Measurements from ENCODE around the gene ZBTB48.

ZBTB48 gene

DNA sequence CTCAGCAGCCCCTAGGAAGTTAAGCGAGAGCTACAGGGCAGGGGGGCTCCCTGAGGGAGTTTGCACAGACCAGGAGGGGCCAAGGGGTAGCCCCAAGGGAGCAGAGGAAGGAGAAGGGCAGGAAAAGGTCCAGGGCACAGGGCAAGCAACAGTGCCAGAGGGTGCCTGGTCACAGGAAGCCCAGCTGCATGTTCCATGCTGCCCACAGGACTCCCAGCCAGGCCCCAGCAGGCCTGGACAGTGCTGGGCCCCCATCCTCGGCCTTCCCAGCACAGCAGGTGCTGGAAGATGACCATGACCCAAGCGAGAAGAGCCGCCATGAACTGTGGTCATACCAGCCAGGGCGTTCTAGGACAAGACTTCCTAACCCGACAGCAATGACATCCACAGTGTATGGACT, 11.8 kb downstream of the ZBTB48 start:
- no peak overlapping the region for H3K4me3 ChIP-seq (ENCODE audit: low read length)
- no peak for DNase-seq (ENCODE audit: low read depth)
- TF ChIP-seq, protein P1, sequence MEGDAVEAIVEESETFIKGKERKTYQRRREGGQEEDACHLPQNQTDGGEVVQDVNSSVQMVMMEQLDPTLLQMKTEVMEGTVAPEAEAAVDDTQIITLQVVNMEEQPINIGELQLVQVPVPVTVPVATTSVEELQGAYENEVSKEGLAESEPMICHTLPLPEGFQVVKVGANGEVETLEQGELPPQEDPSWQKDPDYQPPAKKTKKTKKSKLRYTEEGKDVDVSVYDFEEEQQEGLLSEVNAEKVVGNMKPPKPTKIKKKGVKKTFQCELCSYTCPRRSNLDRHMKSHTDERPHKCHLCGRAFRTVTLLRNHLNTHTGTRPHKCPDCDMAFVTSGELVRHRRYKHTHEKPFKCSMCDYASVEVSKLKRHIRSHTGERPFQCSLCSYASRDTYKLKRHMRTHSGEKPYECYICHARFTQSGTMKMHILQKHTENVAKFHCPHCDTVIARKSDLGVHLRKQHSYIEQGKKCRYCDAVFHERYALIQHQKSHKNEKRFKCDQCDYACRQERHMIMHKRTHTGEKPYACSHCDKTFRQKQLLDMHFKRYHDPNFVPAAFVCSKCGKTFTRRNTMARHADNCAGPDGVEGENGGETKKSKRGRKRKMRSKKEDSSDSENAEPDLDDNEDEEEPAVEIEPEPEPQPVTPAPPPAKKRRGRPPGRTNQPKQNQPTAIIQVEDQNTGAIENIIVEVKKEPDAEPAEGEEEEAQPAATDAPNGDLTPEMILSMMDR (IDR thresholded peaks at IDR 0.05; ENCODE audit: insufficient read depth, low read depth, low read length, missing control alignments), result no peak

DNA sequence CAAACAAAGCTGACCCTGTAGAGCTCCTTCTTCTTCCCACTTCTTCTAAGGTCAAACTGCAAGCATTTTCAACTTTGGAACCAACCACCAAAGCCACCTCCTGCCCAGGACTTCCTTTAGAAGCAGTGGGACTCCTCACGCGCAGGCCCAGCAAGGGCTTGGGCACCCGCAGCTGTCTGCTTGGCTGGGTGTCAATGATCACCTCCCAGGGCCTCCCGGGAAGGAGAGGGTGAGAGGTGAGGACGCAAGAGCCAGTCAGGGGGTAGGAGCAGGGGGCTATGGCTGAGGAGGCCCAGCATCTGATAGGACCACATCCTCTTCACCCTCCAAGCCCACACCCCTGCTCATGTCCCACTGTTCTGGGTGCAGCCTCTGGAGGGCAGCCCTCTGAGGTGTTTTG, 12.6 kb downstream of the ZBTB48 start:
- H3K4me3 ChIP-seq (ENCODE audit: low read length), result no peak overlapping the region
- DNase-seq (ENCODE audit: low read depth), result no peak
- TF ChIP-seq, protein P1 (IDR thresholded peaks at IDR 0.05; ENCODE audit: insufficient read depth, low read depth, low read length, missing control alignments), result no peak

DNA sequence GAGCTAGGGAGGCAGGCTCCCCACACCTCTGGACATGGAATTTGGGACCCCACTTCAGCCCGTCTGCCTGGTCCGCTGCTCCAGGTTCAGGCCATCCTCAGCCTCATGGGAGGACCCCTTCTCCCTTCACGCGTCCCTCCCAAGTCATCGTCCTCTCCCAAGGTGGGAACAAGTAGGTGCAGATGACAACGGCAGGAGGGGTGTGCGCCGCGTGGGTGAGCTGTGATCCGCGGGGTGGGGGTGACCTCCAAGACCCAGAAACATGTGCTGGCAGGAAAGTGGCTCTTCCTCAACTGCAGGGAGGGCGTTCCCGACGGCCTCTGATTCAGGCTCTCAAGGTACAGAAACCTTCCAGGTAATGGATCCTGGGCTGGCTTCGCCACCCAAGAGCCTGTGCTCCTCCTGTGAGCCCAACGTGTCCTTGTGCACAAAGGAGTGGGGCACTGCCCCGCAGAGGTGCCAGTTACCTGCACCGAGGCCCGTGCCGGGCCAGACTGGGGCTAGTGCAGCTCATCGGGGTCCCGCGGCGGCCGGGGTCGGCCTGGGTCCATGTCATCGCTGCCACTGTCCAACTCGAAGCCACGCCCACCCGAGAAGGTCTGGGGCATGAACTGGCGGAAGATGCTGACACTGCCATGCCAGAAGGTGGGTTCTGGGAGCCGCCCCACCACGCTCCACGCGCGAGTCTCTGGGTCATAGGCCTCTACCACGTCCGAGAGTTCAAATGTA, 13.2 kb downstream of the ZBTB48 start:
- no peak for DNase-seq (ENCODE audit: low read depth)
- H3K4me3 ChIP-seq (ENCODE audit: low read length), result no peak overlapping the region
- TF ChIP-seq, protein P1 (IDR thresholded peaks at IDR 0.05; ENCODE audit: insufficient read depth, low read depth, low read length, missing control alignments), result no peak

DNA sequence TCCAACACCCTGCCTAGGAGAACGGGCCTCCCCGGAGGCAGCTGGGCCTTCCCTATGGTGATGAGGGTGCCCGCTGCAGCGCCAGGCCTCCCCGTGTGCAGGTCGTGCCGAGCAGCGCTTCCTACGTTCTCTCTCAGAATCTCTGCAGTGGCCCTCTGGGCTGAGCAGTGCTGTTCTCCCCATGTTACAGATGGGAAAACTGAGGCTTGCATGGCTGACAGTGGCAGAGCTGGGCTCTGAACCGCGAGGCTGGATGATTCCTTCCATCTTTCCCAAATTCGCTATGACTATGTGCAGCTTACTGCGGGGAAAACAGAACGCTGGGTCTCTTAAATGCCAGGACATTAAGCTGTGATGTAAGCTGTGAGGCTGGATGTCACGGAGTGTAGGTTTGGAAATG, 14.0 kb downstream of the ZBTB48 start:
- TF ChIP-seq, protein P1 (IDR thresholded peaks at IDR 0.05; ENCODE audit: insufficient read depth, low read depth, low read length, missing control alignments), result no peak
- no peak overlapping the region for H3K4me3 ChIP-seq (ENCODE audit: low read length)
- DNase-seq (ENCODE audit: low read depth), result no peak

DNA sequence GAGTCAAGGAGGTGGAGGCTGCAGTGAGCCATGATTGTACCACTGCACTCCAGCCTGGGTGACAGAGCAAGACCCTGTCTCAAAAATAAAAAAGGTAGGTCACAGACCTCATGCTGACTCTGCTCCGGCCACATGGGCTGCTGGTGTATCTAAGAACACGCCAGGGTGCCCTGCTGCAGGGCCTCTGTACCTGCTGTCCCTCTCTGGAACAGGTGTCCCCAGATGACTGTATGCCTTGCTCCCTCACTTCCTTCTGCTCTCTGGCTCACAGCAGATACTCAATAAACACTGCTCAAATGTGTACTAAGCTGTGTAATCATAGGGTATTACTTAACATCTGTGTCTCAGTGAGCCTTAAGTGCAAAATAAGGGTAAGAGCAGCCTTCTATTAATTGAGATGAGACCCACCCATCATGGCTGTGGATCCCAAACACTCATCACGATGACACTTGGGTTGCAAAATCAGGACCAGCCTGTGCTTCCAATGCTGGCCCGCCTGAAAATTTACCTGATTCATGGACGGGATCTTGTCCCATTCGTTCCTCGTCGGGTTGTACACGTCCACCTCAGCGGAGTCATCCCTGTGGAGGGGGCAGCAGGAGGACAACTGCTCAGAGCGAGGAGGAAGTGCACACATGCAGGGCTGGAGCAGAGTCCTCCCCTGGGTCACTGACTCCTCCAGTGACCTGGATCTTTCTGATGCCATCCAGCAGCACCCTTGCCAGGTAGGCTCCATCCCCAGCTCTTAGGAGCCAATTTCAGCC, 15.4 kb downstream of the ZBTB48 start:
- H3K4me3 ChIP-seq (ENCODE audit: low read length), result no peak overlapping the region

DNA sequence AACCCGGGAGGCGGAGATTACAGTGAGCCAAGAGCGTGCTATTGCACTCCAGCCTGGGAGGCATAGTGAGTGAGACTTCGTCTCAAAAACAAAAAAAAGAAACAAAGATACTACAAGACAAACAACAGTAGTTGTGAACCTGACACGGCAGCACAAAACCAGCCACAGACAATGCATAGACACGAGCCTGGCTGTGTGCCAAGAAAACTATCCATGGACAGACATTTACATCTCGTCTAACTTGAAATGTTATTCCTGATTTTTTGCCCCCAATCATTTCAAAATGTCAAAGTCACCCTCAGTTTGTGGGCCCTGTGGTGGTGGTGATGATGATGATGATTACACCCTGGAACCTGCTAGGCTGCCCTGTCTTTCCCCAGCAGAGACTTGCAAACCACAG, 16.6 kb downstream of the ZBTB48 start:
- TF ChIP-seq, protein P1 (IDR thresholded peaks at IDR 0.05; ENCODE audit: insufficient read depth, low read depth, low read length, missing control alignments), result no peak
- no peak for DNase-seq (ENCODE audit: low read depth)
- no peak overlapping the region for H3K4me3 ChIP-seq (ENCODE audit: low read length)

More for the DNA sequence above, 15.4 kb downstream of the ZBTB48 start:
- TF ChIP-seq, protein P1 (IDR thresholded peaks at IDR 0.05; ENCODE audit: insufficient read depth, low read depth, low read length, missing control alignments), result no peak
- DNase-seq (ENCODE audit: low read depth), result no peak

Measured in epithelial cell of esophagus (primary cell).